NCI-H1092 treated with DMSO at 0.1 percent for 48 hours (cell line): ENCODE results near the gene DLG2.
"Not testable (repeated sequence)": the region's sequence is repeated elsewhere in the genome, so short reads cannot be mapped to it uniquely, and the experiment has no call there.

Source experiments
- DNase-seq: peaks from one replicate; lab custom pipeline; 2025; lab: John Stamatoyannopoulos, UW

DLG2 gene

DNA sequence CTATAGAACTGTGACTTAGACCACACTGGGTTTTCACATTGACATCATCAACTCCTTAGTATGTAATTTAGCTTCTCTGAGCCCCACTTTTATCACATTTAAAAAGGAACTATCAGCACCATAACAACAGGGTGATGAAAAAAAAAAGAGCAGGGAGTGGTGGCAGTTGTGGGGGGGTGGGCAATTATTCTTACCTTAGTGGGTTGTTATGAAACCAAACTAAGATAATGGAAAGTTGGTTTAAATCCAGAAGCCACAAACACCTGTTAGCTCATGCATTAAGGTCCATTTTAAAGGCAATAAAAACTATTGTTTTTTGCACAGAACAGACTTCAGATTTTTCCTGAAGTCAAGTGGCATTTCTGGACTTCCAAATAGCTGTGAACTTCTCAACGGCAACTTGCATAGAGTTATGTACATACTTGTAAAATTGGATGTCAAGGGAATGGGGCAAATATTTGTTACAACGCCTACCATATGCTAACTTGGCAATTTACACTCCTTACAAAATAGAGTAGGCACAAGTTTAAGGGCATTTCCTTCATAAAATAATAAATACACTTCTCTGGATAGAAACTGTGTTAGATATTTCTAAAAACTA lies 793.6 kb downstream of the DLG2 start:
- DNase-seq = no peak

DNA sequence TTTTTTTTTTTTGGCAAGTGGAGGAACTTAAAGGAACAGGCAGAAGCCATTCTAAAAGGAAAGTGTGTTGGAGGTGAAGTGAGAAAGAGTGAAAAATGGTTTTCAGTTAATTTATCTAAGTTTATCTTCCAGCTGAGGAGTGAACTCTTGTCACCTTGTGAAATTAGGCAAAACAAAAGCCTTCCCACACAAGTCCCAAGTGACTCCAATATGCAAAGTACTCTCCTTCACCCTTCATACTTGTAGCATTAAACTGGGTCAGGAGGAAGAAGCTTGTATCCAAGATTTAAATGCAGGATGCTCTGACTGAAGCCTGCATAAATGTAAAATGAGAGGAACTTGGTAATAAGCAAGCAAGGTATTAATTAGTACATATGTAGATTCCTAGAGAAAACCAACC lies 796.8 kb downstream of the DLG2 start:
- DNase-seq = no peak

- no peak for DNase-seq
Measured at GRCh38 chr11:84829162-84829561, 798.0 kb downstream of the DLG2 start.

DNA sequence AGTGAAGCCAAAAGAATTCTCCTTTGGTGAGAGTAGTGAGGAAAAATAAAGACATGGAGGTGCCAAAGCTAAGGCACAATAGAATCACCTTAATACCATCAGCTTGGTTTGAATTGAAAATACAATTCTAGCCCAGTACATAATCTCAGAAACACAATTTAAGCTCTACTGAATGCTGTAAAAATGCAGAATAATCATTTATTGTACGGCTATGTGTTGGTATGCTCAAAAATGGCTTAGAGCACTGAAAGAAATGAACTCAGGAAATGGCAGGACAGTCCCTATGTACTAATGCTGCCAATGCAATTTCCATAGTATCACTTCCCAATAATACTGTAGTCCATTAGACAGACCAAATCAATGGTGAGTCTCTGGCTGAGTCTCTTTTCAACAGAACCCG lies 798.5 kb downstream of the DLG2 start:
- DNase-seq = no peak

GRCh38 chr11:84825106-84825660 lies 802.0 kb downstream of the DLG2 start:
- no peak for DNase-seq

DNA sequence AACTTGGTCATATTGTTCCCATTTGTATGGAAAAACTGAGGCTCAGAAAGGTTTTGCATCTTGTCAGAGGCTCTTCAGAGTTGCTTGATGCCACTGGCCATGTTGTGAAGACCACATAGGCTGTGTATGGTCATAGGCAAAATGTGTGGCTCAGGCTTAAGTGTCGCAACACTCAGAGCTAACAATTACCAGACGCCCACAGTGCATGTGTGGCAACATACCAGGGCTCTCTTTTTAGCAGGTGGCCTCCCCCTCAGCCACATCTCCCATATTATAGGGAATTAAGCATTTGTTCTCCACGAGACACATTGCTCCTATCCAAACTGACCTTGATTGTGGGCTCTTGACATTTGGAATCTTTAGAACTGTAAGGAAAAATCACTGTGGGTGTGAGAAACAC lies 802.5 kb downstream of the DLG2 start:
- DNase-seq = no peak

GRCh38 chr11:84819537-84819936 lies 807.6 kb downstream of the DLG2 start:
- no peak for DNase-seq

DNA sequence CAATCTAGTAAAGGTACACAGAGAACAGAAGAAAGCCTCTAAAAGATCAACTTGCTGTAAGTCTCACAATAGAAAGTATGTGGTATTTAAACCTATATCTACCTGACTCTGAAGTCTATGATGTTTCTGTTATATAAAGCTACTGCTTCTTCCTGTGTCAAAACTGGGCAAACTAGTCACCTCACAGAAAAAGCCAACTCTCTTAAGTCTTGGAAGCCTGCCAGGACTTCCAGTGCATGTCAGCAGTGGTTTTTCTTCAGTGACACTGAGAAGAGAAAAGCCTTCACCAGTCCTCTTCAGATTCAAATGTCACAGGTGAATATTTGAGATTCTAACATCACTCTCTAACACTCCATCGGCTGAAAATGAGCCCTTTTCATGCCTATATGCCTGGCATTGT lies 808.0 kb downstream of the DLG2 start:
- DNase-seq = no peak

DNA sequence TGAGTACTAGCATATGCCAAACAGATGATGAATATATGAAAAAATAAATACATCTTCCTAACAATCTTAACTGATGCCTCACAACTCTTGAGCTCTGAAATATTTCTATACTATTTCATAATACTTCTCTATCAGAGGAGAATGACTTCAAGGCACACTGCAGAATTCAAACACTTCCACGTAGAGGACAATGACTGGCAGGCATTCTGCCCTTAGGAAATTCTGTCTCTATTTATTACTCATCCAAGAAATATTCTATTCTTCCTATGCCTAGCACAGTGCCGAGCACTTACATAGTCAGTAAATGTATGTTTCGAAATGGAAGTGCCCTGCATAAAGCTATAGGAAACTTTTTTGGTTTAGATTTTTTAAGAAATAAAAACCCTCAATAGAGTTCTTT lies 809.1 kb downstream of the DLG2 start:
- no peak for DNase-seq

DNA sequence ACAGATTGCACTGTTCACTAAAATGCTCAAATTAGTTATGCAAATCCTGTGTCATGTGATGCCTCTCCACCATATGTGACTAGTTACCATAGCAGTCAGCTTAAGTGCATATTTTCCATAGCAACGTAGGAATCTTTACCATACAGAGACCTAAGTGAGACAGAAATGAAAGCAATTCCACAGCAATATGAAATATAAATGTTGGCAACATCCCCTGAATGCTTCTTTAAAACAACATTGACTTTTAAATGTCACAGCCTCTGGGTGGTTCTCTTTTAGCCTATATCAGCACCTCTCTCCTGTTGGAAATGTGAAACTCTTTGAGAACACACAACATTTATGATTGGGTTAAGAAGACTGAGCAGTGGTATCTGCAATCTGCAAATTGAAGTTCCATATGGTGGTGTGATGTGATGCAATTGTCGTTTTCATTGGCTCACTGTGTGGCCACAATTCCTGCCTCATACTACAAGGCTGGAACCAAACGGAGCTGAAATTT lies 814.6 kb downstream of the DLG2 start:
- no peak for DNase-seq

DNA sequence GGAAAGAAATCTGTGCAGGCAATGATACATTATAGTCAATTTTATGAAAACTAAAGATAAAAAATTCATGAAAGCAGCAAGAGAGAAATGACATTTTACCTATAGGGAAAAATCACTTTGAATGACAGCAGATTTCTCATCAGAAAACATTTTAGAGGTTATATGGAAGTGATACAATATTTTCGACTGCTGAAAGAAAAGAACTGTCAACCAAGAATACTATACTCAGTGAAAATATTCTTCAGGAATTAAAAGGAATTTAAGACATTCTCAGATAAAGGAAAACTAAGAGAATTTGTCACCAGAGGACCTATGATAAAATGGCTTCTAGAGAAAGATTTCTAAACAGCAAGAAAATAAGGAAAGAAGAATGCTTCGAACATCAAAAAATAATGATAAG lies 820.8 kb downstream of the DLG2 start:
- no peak for DNase-seq

GRCh38 chr11:84804041-84804440 lies 823.1 kb downstream of the DLG2 start:
- DNase-seq = no peak

GRCh38 chr11:84800755-84801346 lies 826.3 kb downstream of the DLG2 start:
- peak; percentile 14 for DNase-seq

- no peak for DNase-seq
Measured at GRCh38 chr11:84799112-84799511, 828.0 kb downstream of the DLG2 start.

DNA sequence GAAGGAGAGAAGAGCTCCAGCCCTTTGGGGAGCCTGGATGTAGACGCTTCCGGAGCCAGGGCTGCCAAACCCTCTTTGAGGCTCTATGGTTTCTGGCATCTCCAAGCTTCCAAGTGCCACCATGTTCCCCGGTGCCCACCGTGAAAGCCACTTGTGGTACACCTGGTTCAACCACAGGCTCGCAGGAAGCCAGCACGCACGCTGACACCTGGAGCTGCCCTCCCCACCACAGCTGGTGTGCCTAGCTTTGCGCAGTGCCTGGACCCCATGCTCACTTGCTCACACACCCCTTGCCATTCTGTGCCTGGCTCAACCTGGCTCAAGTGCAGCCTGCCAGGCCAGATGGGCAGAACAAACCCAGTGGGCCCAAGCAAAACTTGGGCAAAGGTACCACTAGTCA lies 831.4 kb downstream of the DLG2 start:
- DNase-seq = no peak

DNA sequence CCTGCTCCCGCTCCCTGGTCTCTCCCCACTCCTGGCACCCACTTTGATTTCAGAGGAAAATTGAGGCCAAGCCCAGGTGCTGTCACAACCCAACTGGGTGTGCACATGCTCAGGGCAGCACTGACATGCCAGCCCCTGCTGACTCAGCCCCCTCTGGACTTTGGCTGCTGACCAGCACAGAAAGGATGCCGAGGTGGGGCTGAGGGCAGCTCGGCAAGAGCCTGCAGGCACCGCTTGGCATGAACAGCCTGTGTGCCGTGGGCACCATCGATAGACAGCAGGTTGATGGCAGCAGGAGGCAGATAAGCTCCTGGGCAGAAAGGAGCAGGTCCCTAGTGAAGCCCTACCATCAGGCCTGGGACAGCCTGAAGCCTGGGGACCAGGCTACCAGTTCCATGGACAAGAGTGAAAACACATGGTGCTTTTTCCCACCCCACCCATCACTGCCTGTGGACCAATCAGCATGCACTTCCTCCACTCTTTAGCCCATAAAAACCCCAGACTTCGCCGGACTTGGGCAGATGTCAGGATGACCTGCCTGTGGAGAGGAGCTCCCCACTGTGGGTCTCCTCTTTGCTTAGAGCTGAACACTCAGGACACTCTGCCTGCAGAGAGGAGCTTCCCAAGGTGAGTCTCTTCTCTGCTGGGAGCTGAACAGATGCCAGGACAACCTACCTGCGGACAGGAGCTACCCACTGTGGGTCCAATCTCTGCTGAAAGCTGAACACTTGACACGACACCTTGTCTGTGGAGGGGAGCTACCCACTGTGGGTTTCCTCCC lies 832.3 kb downstream of the DLG2 start:
- DNase-seq = no peak

GRCh38 chr11:84793318-84793717 lies 833.8 kb downstream of the DLG2 start:
- DNase-seq = no peak

GRCh38 chr11:84790849-84791427 lies 836.2 kb downstream of the DLG2 start:
- no peak for DNase-seq

DNA sequence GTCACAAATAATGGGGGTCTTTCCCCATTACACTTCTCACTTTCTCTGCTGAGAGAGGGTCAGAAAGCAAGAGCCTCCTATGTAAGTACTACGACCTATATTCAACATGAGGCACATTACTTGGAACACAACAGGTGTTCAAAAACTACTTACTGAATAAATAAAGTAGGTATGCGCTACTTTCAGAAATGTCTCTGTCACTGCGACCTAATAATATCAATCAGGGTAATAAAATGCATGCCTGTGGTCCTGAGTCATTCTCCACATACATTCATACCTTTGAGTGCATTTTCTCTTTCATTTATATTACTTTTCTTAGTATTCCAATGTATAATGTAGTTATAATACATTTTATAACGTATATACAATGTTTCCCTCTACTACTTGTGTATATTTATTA lies 838.9 kb downstream of the DLG2 start:
- DNase-seq = no peak

GRCh38 chr11:84784158-84784557 lies 843.0 kb downstream of the DLG2 start:
- not testable (repeated sequence) for DNase-seq

DNA sequence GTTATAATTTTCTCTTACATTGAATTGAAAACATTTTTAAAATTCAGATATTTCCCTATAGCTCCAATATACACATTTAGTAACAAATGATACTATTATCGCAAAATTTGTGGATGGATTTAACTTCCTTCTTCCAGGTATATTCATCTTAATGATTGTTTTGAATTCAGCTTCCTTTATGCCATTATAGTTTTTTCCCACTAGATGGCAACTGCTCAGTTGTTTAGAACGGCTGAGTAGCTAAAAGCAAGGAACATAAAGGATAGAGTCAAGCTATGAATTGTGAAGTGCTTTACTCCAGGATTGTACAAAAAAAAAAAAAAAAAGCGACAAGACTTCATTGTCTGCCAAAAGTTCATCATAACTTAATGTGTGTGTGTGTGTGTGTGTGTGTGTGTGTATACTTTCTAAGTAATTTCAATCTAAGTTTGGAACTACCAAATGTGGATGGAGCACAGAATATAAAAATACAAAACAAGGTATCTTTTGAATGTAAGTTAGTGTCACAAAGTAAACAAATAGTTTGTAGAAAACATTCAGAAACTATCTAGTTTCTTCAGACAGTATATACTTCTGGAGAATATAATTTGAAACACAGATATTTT lies 846.4 kb downstream of the DLG2 start:
- DNase-seq = peak; percentile 53

DNA sequence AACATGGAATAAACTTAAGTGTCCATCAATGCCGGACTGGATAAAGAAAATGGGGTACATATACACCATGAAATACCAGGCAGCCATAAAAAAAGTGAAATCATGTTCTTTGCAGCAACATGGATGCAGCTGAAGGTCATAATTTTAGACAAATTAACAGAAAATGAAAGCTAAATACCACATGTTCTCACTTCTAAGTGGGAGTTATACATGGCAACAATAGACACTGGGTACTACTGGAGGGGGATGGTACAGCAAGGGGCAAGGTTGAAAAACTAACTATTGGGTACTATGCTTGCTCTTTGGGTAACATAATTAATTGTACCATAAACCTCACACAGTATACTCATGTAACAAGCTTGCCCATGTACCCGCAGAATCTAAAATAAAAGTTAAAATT lies 851.6 kb downstream of the DLG2 start:
- no peak for DNase-seq
